ENCODE results near the gene AVPR2.
A peak's percentile ranks its signal among the peaks of the same experiment; 100 is the strongest.

AVPR2 gene

DNA sequence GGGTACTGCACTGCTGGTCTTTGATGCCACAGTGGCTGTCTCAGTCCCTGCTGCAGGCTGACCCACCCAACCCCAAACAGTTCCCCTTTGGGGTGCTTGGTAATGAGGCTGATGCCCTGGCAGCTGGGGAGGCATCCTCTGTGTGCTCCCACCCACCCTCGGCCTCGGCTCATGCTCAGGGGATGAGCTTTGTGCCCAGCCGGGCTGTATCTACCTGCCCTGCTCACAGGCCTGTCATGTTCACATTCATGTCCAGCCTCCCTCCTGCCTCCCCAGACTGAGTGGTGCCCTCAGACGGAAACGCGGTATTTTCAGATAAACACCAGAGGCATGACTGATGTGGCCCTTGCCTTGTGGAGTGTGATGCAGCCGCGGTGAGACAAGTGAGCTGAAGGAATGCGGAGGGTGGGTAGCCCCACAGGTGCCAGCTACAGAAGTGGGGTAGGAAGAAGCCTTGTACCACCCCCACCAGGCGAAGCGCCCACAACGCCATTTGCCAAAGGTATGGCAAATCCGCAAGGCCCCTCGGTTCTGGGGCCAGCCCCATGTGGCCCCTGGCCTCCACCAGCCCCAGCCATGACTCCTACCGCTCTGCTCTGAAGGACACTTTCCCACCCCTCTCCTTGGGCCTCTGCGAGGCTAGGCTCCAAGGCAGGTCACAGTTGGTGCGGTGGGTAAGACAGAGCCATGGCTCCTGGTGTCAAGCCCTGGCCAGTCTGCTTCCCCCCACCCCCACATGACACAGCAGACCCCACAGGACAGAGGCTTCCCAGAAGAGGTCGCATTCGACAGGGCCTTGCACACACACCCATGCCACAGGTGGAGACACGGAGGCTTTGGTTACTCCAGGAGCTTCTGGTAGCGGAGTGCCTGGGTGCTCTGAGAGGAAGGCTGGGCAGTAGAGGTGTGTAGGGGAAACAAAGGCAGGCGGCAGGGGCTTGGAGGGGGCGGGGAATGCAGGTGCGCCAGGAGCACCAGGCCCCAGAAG is 41.8 kb downstream of the AVPR2 start:
- no peak for TF ChIP-seq BACH2 (CRISPR knock-in tag; IDR thresholded peaks at IDR 0.05; ENCODE audit: borderline replicate concordance)
- no peak for TF ChIP-seq ARNTL (CRISPR knock-in tag; IDR thresholded peaks at IDR 0.05; ENCODE audit: borderline replicate concordance, low read depth)
- no peak for TF ChIP-seq OSR1 (CRISPR knock-in tag; IDR thresholded peaks at IDR 0.05)
- no peak for TF ChIP-seq GLIS3 (CRISPR knock-in tag; IDR thresholded peaks at IDR 0.05)
- TF ChIP-seq TCF4 (CRISPR knock-in tag; IDR thresholded peaks at IDR 0.05; ENCODE audit: borderline replicate concordance), result no peak
- TF ChIP-seq RARB (CRISPR knock-in tag; IDR thresholded peaks at IDR 0.05), result no peak
- TF ChIP-seq PPARA (CRISPR knock-in tag; IDR thresholded peaks at IDR 0.05; ENCODE audit: borderline replicate concordance), result no peak
- TF ChIP-seq, protein P1, sequence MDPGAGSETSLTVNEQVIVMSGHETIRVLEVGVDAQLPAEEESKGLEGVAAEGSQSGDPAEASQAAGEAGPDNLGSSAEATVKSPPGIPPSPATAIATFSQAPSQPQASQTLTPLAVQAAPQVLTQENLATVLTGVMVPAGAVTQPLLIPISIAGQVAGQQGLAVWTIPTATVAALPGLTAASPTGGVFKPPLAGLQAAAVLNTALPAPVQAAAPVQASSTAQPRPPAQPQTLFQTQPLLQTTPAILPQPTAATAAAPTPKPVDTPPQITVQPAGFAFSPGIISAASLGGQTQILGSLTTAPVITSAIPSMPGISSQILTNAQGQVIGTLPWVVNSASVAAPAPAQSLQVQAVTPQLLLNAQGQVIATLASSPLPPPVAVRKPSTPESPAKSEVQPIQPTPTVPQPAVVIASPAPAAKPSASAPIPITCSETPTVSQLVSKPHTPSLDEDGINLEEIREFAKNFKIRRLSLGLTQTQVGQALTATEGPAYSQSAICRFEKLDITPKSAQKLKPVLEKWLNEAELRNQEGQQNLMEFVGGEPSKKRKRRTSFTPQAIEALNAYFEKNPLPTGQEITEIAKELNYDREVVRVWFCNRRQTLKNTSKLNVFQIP (CRISPR knock-in tag; IDR thresholded peaks at IDR 0.05; ENCODE audit: borderline replicate concordance, low read depth), result no peak
- TF ChIP-seq SNAI2 (CRISPR knock-in tag; IDR thresholded peaks at IDR 0.05), result no peak
- TF ChIP-seq PATZ1 (CRISPR knock-in tag; IDR thresholded peaks at IDR 0.05; ENCODE audit: borderline replicate concordance), result no peak
- TF ChIP-seq ZNF70 (CRISPR knock-in tag; IDR thresholded peaks at IDR 0.05), result no peak
- no peak for TF ChIP-seq ZNF8 (CRISPR knock-in tag; IDR thresholded peaks at IDR 0.05)
- TF ChIP-seq, protein P2, sequence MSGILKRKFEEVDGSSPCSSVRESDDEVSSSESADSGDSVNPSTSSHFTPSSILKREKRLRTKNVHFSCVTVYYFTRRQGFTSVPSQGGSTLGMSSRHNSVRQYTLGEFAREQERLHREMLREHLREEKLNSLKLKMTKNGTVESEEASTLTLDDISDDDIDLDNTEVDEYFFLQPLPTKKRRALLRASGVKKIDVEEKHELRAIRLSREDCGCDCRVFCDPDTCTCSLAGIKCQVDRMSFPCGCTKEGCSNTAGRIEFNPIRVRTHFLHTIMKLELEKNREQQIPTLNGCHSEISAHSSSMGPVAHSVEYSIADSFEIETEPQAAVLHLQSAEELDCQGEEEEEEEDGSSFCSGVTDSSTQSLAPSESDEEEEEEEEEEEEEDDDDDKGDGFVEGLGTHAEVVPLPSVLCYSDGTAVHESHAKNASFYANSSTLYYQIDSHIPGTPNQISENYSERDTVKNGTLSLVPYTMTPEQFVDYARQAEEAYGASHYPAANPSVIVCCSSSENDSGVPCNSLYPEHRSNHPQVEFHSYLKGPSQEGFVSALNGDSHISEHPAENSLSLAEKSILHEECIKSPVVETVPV (CRISPR knock-in tag; IDR thresholded peaks at IDR 0.05), result no peak
- no peak for TF ChIP-seq ISL1 (CRISPR knock-in tag; IDR thresholded peaks at IDR 0.05)
- no peak for TF ChIP-seq CREB5 (CRISPR knock-in tag; IDR thresholded peaks at IDR 0.05; ENCODE audit: low read depth)
- TF ChIP-seq ESRRG (CRISPR knock-in tag; IDR thresholded peaks at IDR 0.05), result no peak
- TF ChIP-seq TOX (CRISPR knock-in tag; IDR thresholded peaks at IDR 0.05; ENCODE audit: borderline replicate concordance), result no peak
- no peak for TF ChIP-seq ZC3H10 (CRISPR knock-in tag; IDR thresholded peaks at IDR 0.05)
- TF ChIP-seq ZFP3 (CRISPR knock-in tag; IDR thresholded peaks at IDR 0.05), result no peak
- TF ChIP-seq, protein P3, sequence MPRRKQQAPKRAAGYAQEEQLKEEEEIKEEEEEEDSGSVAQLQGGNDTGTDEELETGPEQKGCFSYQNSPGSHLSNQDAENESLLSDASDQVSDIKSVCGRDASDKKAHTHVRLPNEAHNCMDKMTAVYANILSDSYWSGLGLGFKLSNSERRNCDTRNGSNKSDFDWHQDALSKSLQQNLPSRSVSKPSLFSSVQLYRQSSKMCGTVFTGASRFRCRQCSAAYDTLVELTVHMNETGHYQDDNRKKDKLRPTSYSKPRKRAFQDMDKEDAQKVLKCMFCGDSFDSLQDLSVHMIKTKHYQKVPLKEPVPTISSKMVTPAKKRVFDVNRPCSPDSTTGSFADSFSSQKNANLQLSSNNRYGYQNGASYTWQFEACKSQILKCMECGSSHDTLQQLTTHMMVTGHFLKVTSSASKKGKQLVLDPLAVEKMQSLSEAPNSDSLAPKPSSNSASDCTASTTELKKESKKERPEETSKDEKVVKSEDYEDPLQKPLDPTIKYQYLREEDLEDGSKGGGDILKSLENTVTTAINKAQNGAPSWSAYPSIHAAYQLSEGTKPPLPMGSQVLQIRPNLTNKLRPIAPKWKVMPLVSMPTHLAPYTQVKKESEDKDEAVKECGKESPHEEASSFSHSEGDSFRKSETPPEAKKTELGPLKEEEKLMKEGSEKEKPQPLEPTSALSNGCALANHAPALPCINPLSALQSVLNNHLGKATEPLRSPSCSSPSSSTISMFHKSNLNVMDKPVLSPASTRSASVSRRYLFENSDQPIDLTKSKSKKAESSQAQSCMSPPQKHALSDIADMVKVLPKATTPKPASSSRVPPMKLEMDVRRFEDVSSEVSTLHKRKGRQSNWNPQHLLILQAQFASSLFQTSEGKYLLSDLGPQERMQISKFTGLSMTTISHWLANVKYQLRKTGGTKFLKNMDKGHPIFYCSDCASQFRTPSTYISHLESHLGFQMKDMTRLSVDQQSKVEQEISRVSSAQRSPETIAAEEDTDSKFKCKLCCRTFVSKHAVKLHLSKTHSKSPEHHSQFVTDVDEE (CRISPR knock-in tag; IDR thresholded peaks at IDR 0.05), result no peak
- ATAC-seq, result no peak; the same call in 2 of the 3 replicates

DNA sequence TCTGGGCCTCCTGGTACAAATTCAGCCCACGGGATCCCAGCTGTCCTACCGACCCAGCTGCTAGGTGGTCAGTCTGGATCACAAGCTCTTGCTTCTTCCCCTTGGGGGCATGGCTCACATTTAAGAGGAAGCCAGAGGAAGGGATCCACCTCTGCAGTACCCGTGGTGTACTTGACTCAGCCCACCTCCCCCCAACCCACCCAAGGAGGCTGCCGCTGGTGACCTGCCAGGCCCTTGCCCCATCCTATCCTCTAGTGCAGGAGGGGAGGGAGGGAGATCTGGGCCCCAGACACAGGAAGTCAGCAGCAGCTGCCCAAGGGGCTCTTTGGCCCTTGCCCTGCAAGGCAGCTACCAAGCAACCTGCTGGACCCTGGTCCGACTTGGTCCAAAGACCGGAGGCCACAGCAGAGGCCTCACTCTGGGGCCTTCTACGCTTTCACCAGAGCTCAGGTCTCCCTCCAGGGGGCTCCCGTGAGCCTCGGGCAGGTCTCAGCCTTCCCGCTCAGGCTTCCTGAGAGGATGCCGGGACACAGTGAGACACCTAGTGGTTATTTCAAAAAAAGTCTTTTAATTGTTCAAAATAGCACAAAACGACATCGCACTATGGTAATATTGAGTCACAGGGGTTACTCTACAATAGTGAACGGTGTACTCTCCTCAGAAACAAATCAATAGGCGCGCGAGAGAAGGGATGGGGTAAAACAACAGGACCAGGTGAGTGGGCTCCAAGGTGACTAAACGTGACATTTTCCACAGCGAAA is 42.7 kb downstream of the AVPR2 start:
- TF ChIP-seq, protein P1 (CRISPR knock-in tag; IDR thresholded peaks at IDR 0.05; ENCODE audit: borderline replicate concordance, low read depth), result no peak
- TF ChIP-seq CREB5 (CRISPR knock-in tag; IDR thresholded peaks at IDR 0.05; ENCODE audit: low read depth), result no peak
- TF ChIP-seq ZFP3 (CRISPR knock-in tag; IDR thresholded peaks at IDR 0.05), result no peak
- TF ChIP-seq ISL1 (CRISPR knock-in tag; IDR thresholded peaks at IDR 0.05), result no peak
- TF ChIP-seq ZNF70 (CRISPR knock-in tag; IDR thresholded peaks at IDR 0.05), result no peak
- no peak for TF ChIP-seq SNAI2 (CRISPR knock-in tag; IDR thresholded peaks at IDR 0.05)
- TF ChIP-seq ARNTL (CRISPR knock-in tag; IDR thresholded peaks at IDR 0.05; ENCODE audit: borderline replicate concordance, low read depth), result no peak
- TF ChIP-seq, protein P2 (CRISPR knock-in tag; IDR thresholded peaks at IDR 0.05), result no peak
- no peak for TF ChIP-seq TOX (CRISPR knock-in tag; IDR thresholded peaks at IDR 0.05; ENCODE audit: borderline replicate concordance)
- TF ChIP-seq GLIS3 (CRISPR knock-in tag; IDR thresholded peaks at IDR 0.05), result no peak
- TF ChIP-seq TCF4 (CRISPR knock-in tag; IDR thresholded peaks at IDR 0.05; ENCODE audit: borderline replicate concordance), result no peak
- no peak for TF ChIP-seq ZNF565 (CRISPR knock-in tag; conservative IDR thresholded peaks at IDR 0.05; ENCODE audit: low read depth)
- no peak for TF ChIP-seq BACH2 (CRISPR knock-in tag; IDR thresholded peaks at IDR 0.05; ENCODE audit: borderline replicate concordance)
- TF ChIP-seq OSR1 (CRISPR knock-in tag; IDR thresholded peaks at IDR 0.05), result no peak
- no peak for TF ChIP-seq RARB (CRISPR knock-in tag; IDR thresholded peaks at IDR 0.05)
- no peak for TF ChIP-seq ESRRG (CRISPR knock-in tag; IDR thresholded peaks at IDR 0.05)
- no peak for TF ChIP-seq ZC3H10 (CRISPR knock-in tag; IDR thresholded peaks at IDR 0.05)
- ATAC-seq, result peak; percentile 91
